Thoracic aorta (tissue), 2 donors: Measurements from ENCODE around the gene CFAP97D2. TPM values are rescaled to one million over a fixed set of nuclear protein-coding genes. Genes with fewer than 3 reads are reported as not detected.
"Not testable (repeated sequence)": the region's sequence is repeated elsewhere in the genome, so short reads cannot be mapped to it uniquely, and the experiment has no call there.

Experiments used
- ATAC-seq: fragments of 150-250 bp; one replicate; pipeline ENCODE4 v1.8.0; 2017; ENCODE audit warnings: low read depth; ENCODE audit not compliant: insufficient number of reproducible peaks, low FRiP score
- DNase-seq: peaks from one replicate; pipeline ENCODE4 v3.0.0-alpha.2; 2020; ENCODE audit warnings: low spot score
- H3K27ac ChIP-seq, 2 donors: fragments of 200-600 bp; sonication (generic); 1 replicate in 1 of 2; 2 replicates in 1 of 2; pipeline ENCODE4 v1.5.1; 2016; ENCODE audit warnings: mild to moderate bottlenecking in 2 of 2, moderate library complexity in 2 of 2
- H3K27me3 ChIP-seq: fragments of 200-600 bp; sonication (generic); replicated peaks from 2 replicates; pipeline ENCODE4 v1.6.0; 2016; ENCODE audit warnings: mild to moderate bottlenecking; ENCODE audit not compliant: insufficient read depth
- H3K36me3 ChIP-seq: fragments of 200-600 bp; sonication (generic); one replicate; pipeline ENCODE4 v1.5.1; 2016
- H3K4me1 ChIP-seq, 2 donors: fragments of 200-600 bp; sonication (generic); 1 replicate in 1 of 2; 2 replicates in 1 of 2; pipeline versions ENCODE4 v1.5.1 to v1.6.0; 2016; ENCODE audit warnings: low read depth in 2 of 2, mild to moderate bottlenecking in 1 of 2; ENCODE audit not compliant: control insufficient read depth in 1 of 2
- H3K4me3 ChIP-seq: fragments of 200-600 bp; sonication (generic); 2 replicates; pipeline ENCODE4 v1.5.1; 2016; ENCODE audit warnings: mild to moderate bottlenecking
- H3K9me3 ChIP-seq: fragments of 200-600 bp; sonication (generic); 2 replicates; pipeline ENCODE4 v1.5.1; 2016
- total RNA-seq, 2 donors: library from RNA; depleted of rRNA; stranded (reverse); fragments of >200 nt; gene quantifications; one replicate each; pipeline versions ENCODE4 v1.1.0 to v1.2.3, GENCODE V29; 2016
- TF ChIP-seq, protein P1 (sequence below): fragments of 200-600 bp; sonication (generic); IDR thresholded peaks from one replicate; pipeline ENCODE4 v1.5.1; 2019; ENCODE audit warnings: antibody characterized with exemption

The CFAP97D2 gene
- total RNA-seq, 2 donors from 2014 or later, result not detected

DNA sequence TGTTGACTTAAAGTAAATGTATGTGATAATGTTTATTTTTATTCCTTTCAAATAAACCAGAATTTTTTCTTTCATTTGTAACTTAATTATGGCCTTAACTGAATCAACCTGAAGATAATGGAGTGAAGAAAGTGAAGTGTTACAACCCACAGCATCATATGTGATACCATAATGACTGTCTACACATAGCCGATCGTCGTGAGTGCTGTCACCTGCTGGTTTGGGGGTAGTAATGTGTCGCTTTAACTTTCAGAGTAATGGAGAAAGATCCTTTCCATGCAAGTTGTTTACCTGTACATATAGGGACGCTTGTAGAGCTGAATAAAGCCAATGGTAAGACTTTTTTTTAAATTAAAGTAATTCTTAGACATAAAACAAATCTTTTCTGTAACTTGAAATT, 65.6 kb downstream of the CFAP97D2 start:
- ATAC-seq (no peak), DNase-seq (no peak)
- H3K4me1 ChIP-seq, result no peaks in the 10 kb centered on the region
- H3K27ac ChIP-seq, result no peak overlapping the region
- TF ChIP-seq, protein P1, sequence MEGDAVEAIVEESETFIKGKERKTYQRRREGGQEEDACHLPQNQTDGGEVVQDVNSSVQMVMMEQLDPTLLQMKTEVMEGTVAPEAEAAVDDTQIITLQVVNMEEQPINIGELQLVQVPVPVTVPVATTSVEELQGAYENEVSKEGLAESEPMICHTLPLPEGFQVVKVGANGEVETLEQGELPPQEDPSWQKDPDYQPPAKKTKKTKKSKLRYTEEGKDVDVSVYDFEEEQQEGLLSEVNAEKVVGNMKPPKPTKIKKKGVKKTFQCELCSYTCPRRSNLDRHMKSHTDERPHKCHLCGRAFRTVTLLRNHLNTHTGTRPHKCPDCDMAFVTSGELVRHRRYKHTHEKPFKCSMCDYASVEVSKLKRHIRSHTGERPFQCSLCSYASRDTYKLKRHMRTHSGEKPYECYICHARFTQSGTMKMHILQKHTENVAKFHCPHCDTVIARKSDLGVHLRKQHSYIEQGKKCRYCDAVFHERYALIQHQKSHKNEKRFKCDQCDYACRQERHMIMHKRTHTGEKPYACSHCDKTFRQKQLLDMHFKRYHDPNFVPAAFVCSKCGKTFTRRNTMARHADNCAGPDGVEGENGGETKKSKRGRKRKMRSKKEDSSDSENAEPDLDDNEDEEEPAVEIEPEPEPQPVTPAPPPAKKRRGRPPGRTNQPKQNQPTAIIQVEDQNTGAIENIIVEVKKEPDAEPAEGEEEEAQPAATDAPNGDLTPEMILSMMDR, result no peak
- no peaks in the 10 kb centered on the region for H3K9me3 ChIP-seq
- peaks cover 85% of the 10 kb centered on the region for H3K36me3 ChIP-seq
- H3K4me3 ChIP-seq, result no peak overlapping the region
- H3K27me3 ChIP-seq, result no peaks in the 10 kb centered on the region

DNA sequence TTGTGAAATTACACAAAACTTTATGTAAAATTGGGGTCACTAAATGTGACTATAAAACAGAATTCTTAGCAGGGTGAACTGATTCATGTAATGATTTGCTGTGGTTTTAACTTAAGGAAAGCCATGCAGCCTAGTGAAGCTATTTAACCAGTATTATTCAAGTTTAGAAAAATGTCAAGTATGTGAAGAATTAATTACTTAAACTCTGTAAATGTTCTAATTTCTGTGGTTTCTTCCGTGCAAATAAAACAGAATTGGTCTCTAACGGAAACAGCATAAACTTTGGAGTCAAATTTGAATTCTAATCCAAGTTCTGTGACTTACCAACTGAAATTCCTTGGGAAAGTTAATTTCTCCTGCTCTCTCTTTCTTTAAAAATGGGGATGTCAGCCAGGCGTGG, 69.0 kb downstream of the CFAP97D2 start:
- H3K36me3 ChIP-seq, result peaks cover 70% of the 10 kb centered on the region

DNA sequence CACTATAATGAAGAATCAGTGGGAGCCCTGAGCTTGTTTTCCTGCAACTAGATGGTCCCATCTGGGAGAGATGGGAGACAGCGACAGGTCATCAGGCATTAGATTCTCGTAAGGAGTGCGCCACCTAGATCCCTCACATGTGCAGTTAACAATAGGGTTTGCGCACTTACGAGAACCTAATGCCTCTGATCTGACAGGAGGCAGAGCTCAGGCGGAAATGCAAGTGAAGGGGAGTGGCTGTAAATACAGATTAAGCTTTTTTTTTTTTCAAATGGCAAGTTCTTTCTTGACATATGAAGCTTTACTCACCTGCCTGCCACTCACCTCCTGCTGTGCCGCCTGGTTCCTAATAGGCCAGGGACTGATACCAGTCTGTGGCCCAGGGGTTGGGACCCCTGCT, 70.0 kb downstream of the CFAP97D2 start:
- Histone ChIP-seq H3K27me3 (no peaks in the 10 kb centered on the region), H3K27ac (no peak overlapping the region), H3K9me3 (no peaks in the 10 kb centered on the region), H3K4me3 (no peak overlapping the region), H3K4me1 (no peaks in the 10 kb centered on the region), H3K36me3 (peaks cover 61% of the 10 kb centered on the region)
- DNase-seq (no peak), ATAC-seq (no peak)
- TF ChIP-seq, protein P1, result no peak

More for the DNA sequence above, 69.0 kb downstream of the CFAP97D2 start:
- peak overlapping the region in 1 of 2 donors; percentile 47 for H3K27ac ChIP-seq
- no peak overlapping the region for H3K4me3 ChIP-seq
- DNase-seq (no peak), ATAC-seq (no peak)
- no peaks in the 10 kb centered on the region for H3K9me3 ChIP-seq
- H3K4me1 ChIP-seq, result no peaks in the 10 kb centered on the region
- H3K27me3 ChIP-seq, result no peaks in the 10 kb centered on the region
- TF ChIP-seq, protein P1, result no peak

DNA sequence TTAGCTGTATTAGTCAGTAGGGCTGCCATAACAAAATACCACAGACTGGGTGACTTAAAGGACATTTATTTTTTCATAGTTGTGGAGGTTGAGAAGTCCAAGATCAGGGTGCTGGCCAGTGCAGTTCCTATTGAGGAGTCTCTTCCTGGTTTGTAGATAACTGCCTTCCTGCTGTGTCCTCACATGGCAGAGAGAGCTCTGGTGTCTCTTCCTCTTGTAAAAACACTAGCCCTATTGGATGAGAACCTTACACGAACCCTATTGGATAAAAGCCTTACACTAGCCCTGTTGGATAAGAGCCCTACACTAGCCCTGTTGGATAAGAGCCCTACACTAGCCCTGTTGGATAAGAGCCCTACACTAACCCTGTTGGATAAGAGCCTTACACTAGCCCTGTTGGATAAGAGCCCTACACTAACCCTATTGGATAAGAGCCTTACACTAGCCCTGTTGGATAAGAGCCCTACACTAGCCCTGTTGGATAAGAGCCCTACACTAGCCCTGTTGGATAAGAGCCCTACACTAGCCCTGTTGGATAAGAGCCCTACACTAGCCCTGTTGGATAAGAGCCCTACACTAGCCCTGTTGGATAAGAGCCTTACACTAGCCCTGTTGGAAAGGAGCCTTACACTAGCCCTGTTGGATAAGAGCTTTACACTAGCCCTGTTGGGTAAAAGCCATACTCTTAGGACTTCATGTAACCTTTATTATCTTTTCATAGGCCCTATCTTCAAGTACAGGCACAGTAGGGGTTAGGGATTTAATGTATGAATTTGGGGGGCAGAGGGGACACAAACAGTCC, 72.8 kb downstream of the CFAP97D2 start:
- not testable (repeated sequence) for H3K27me3 ChIP-seq, DNase-seq, H3K27ac ChIP-seq, H3K4me3 ChIP-seq, H3K4me1 ChIP-seq, ATAC-seq, H3K9me3 ChIP-seq
- peaks cover 48% of the 10 kb centered on the region for H3K36me3 ChIP-seq

DNA sequence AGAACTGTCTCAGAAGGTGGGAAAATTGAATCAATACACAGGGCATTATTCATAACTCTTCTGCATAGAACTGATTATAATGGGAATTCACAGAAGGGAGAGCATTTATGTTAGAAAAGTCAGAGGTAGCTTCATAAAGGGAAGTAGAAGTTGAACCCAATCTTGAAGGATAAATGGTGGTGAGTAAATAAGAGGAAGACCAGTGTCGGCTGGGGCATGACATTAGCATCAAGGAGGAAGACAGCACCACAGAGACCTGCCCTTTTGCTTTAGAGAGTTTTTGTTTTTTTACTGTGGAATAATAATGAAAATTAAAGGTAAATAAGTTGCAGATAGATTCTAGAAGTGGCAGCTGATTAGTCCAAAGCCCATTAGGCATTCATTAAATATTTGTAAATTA, 77.5 kb downstream of the CFAP97D2 start:
- no peaks in the 10 kb centered on the region for H3K27me3 ChIP-seq
- H3K27ac ChIP-seq, result no peak overlapping the region
- no peaks in the 10 kb centered on the region for H3K9me3 ChIP-seq
- H3K36me3 ChIP-seq, result peaks cover 44% of the 10 kb centered on the region
- TF ChIP-seq, protein P1, result no peak
- no peaks in the 10 kb centered on the region for H3K4me1 ChIP-seq
- ATAC-seq (no peak), DNase-seq (no peak)
- no peak overlapping the region for H3K4me3 ChIP-seq
